Stimulated activated CD8-positive, alpha-beta memory T cell treated with anti-CD3 and anti-CD28 coated beads, Interleukin-15, amount 100 ng/mL, for 24 hours (primary cell): Measurements from ENCODE around the gene DLG2.

Experiments
- DNase-seq: peaks from one replicate; pipeline ENCODE4 v3.0.0-alpha.2; 2020; ENCODE audit warnings: low read depth

DLG2 gene

DNA sequence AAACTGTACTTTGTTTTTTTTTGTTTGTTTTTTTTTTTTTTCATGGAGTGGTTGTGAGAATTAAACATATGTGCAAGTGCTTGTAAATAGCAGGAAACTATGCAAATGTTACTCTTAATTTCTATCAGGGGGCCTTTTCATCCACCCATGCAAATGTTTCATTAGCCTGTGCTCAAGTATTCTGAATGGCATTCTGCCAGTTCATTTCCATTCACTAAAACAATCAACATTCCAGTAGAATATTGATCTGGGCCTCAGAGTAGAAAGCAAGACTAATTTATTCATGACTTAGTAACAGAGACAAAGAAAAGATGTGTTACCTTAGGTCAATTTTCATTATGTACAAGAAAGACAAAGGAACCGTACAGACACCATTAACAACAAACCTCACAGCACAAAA is 971.4 kb downstream of the DLG2 start:
- no peak for DNase-seq

DNA sequence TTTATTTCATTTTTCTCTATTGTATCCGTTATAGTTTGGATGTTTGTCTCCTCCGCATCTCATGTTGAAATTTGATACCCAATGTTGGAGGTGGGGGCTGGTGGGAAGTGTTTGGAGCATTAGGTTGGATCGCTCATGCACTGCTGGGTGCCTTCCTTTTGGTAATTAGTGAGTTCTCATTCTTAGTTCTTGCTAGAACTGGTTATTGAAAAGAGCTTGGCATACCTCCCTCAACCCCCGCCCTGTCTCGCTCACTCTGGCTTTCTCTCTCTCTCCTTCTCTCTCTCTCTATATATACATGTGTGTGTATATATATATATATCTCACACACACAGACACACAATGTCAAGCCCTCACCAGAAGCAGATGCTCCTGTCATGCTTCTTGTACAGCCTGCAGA is 978.7 kb downstream of the DLG2 start:
- no peak for DNase-seq

DNA sequence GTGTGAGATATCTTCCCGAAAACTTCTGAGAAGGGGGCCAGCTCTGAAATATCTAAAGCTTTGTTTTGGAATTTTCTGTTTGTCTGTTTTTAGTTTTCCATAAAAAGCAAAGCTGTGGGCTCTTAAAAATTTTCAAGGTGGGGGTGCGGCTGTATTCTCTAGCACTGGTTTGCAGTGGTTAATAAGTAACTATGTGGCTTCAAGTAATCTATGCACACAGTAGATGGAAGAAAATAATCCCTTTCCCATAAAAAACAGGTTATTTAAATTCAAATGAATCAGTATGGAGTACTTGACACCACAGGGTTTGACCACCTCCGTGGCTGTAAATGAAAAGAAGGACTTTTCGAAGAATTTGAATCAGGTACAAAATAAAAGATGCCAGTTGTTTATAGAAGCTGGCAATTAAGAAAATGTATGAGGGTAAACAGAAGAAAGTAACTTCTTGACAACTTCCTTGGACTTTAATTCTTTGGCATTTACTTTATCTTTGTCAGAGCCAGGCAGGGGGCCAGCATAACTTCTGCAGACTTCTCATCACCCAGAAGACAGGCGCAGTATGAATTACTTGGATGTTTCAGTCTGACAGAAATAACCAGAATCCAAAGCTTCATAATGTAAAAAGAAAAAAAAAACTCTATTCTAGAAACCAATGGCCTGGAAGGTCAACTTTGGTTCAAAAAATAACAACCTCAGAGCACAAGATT is 981.0 kb downstream of the DLG2 start:
- no peak for DNase-seq

DNA sequence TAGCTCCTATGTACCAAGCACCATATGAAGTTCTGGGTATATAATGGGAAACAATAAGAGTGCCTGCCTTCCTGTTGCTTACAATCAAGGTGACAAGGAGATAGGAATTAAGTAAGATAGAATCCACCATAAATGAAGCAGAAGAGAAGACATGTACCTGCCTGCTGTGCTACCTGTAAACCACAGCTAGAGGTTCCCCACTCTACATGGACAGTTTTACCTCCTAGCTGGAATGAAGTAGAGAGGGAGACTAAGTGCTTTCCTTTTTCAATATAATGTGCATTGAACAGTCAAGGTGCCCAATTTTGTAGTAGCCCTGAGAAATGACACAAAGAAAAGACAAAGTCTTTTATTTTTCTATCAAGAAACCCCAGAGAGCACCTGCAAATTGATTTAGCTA is 984.6 kb downstream of the DLG2 start:
- DNase-seq = no peak

DNA sequence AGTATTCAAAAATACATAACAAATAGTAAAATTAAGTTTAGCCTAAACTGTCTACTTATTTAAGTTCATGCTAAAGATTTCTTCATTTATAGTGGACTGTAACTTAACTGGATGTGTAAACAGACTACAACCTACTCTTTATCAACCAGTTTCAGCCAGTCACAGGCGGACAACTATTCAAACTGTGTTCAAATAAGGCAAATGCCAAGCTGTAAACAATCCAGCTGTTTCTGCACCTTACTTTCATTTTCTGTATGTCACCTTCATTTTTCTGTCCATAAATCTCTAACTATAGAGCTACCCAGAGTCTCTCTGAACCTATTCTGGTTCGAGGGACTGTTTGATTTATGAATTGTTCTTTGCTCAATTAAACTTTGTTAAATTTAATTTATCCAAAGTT is 992.8 kb downstream of the DLG2 start:
- no peak for DNase-seq

DNA sequence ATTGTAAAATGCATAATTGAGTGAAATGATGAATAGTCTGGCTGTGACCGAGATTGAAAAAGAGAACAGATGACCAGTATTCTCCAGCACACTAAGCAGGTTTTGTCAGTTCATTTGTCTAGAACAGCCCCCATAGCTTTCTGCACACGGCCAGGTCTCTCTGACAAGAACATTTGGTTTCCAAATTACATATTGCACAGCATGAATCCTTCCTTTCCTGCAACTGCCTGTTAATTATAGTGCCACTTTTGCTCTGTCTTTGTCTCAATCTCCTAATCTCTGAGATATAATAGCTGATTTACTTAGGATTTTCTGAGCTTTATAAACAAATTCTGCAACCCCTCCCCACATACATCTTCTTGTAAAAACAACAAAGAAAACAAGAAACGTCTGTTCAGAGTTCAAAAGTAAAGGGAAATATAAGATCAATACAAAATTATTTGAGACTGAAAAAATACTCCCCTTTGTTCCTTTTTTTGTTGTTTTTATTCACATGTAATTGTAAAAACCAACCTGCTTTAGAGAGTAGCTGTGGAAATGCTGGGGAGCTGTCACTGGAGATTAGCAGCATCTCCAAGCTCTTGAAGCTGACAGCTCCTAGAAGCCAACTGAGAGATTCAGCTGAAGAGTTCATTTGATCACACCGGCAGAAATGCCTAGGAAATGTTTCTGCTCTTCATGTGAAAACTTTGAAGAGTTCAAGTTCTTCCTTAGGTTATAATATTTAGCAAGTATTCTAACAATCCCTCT is 998.1 kb downstream of the DLG2 start:
- no peak for DNase-seq

DNA sequence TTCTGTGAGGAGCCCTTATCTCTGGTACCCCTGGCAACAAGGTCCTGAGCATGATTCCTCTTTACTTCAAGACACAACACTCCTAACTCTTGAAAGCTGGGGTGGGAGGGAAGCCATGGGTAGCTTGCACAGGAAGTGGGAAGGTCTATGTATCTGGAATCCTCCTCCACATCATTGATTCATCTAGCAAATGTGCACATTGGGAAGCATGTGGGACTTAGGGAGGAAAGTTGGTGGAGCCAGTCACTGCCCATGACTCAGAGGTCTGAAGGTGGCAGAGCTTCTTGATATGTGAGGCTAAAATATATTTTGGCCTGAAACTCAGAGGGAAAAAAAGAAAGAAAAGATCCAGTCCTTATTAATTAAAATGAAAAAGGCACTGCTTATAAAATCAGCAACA is 1000.9 kb downstream of the DLG2 start:
- no peak for DNase-seq

DNA sequence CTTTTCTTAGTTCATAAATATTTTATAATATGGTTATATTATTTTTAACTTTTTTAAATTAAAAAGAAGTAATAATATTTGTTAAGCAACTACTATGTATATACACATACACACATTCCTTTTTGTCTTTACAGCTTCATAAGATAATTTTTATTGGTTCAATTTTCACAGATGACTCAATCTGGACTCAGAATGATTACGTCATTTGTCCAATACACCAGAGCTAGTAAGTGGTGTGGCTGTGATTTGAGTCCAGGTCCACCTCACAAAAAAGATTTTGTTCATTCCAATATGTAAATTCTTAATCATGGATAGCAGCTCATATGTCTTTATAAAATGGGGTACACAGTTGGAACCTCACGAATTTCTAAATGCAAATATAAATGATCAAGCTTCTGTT is 1014.5 kb downstream of the DLG2 start:
- no peak for DNase-seq

DNA sequence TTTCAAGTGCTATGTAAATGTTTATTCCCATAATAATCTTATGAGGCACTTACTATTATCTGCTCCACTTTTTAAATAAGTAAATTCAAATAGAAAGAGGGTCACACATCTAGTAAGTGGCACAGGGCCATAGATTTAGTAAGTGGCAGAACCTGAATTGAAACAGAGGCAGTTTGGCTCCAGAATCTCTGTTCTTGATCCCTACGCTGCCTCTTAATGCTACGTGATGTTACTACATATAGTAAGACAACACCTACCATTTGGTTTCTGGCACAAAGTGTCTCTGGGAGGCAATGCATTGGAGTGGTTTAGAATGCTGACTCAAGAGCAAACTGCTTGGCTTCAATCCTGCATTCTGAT is 1018.3 kb downstream of the DLG2 start:
- DNase-seq = no peak

DNA sequence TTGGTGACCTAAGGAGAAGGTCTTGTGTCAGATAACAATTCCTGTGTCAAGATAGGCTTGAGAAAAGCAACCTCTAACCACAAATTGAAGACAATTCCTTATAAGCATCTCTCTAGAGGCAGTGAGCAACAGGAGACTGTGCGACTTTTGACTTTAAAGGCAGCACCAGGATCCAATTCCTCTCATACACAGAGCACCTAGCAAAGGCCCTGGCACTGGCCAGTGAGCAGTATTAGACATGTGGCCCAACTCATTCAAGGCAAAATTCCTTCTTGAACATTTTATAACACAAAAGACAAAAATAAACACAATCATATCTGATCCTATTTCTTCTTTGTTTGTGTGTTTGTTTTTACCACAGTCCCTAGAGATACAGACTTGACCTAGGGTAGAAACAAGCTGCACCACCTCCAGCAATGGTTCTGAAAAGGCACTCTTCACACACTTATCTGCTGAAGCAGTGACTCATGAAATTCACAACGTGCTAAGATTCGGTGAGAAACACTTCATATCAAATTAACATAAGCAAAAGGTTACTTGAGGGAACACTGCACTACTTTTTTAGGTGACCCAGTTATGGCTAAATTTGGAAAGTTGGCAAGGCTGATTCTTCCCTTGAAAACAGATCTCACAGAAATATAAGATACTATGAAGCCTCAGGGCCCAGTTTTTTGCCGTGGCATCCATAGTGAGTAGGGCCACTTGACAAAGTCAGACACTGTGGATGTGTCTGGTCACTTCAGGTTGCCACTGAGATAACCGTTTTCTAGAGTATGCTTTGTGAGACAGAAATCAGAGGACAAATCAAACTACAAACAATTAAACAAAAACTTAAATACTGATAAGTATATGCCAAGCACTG is 1018.9 kb downstream of the DLG2 start:
- no peak for DNase-seq

DNA sequence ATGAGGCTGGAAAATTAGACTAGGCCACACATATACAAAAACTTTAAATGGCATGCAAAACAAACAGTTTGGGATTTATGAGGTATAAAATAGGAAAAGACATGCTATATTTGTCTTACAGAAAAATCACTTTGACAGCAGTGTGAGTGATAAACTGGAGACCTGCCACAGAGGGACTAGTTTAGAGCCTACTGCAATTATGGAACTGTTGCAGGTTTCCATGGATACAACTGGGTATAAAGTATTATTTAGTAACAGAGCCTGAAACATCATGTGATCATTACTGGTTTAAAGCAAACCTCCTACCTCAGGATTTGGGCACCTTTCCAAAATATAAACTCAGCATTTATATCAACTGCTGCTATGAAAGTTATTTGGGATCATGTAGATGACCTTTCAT is 1032.5 kb downstream of the DLG2 start:
- no peak for DNase-seq

DNA sequence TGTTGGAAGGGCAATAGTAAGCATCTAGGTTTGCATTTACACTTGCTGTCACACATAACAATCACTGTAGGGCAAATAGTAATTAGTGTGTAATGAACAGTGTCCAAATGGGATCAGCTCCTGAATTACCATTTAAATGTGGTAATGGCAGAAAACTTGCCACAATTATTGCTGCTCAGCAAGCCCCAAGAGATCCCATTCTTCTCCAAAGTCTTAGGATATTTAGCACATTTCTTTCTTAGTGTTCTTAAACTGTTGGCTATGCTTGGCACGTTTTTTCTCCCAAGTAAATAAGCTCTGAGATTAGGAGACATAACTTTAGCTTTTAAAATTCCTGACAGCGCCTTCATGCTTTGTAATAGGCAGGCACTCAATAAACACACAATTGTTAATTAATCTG is 1037.0 kb downstream of the DLG2 start:
- DNase-seq = no peak

DNA sequence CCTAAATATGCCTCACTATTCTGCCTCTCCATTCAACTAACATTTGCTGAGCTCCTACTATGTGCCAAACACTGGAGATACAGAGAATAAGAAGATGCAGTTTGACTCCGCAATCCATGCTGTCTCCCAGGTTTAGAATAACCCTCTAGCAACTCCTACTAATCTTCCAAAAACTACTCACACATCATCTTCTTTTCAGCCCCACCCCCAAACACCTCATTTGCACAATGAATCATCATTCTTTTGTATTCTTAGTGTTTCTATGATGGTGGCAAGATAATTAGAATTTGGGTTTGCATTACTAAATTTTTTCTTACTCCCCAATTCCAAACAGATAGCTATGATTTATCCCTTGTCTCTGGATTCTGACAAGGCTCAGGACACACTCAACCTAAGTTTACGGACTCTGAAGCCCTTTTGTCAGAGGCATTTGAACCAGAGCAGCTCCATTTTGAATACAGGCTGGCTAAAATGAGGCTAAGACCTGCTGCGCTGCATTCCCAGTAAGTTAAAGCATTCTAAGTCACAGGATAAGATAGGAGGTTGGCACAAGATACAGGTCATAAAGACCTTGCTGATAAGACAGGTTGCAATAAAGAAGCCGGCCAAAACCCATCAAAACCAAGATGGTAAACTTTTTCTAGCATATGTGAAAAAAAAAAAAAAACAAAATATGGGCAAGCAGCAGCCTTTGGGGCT is 1038.9 kb downstream of the DLG2 start:
- DNase-seq = no peak

DNA sequence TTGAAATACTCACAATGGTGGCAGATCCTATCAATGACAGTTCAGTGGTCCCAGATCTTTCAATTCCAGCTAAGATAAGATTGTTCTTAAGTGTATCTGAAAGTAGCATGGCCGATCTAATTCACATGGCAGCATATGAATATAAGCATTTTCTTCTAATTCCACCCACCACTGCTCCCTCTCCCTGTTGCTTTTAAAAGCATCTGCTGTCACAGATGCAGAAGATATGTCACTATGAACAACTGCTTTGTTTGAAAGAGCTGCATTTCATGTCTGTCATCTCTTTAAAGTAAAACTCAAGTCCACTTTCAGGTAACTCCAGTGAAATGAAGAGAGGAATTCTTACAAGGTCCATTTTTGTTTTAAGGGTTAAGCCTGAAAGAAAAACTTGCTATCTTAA is 1044.0 kb downstream of the DLG2 start:
- DNase-seq = no peak

DNA sequence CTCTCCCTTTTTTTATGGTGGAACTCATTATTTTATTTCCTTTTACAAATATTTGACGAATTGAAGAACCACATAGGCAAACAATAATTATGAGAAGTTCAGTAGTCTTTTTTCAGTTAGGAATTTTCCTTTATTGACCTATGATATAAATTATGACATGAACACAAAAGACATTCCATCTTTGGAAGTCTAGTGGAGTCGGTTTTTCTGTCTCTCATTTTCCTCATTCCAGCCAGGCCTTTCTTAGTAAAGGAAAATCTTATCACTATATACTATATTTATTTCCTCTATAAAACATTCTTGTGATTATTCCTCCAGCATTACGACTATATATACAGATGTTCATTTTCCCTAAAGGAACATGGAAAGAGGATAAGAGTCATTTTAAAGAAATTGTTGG is 1046.1 kb downstream of the DLG2 start:
- DNase-seq = no peak

DNA sequence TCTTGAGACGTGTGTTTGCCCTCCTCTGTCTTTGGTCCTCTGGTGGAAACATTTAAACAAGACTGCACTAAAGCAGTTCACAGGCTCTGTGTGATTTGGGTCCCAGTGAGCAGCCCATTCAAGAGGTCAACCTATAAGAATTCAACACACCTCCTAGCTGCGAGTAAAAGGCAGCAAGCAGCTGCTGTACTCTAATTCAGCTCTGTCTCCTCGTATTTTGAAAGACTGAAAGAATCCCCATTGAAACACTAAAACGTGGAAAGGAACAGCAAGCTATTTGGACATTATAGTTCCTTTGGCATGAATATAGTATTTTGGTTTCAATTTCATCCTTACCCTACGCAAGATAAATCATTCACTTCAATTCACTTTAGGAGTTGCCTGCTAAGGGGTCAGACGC is 1046.7 kb downstream of the DLG2 start:
- DNase-seq = no peak

DNA sequence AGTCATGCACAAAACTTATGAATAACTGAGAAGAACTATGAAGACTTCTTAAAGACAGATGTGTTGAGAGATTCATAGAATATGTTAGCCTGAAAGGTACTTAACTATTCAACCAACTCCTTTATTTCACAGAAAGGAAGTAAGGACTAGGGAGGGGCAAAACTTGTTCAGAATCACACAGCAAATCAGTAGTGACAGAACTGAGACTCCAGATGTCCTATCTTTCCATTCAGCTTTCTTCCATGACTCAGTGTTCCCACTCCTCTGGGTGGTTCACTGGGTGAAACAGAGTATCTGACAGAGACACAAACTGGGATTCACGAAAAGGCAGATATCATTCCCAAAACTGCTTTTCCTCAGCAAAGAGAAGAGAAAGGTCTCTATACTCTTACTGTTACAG is 1053.3 kb downstream of the DLG2 start:
- no peak for DNase-seq

DNA sequence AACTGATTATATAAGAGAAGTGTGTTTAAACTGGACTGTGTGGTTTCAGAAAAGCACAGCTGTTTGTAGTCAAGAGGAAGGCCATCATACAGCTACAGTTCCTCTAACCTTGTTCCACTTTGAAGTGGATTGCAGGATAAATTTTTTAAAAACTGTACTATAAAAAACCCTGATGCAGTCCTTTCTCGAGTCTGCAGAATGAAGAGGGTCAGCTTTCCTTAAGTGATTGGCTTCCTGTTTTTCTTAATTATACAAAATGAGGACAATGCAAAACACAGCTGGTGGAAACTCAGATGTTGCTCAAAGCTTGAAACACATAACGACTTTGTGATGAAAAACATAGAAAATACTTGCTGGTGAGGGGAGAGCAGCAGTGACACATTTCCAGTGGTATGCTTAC is 1060.5 kb downstream of the DLG2 start:
- DNase-seq = no peak

DNA sequence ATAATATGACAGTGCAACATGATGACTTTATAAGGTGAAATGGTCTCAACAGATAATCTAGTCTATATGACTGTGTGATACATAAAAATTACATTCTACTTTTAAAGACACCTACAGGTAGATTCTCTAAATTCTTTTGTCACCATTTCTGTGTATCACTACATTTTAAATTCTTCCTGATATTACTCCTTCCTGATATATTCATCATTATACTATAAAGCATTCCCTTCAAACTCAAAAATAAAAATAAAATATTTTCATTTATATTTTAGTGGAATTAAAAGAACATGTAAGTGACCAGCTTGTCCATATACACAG is 1062.3 kb downstream of the DLG2 start:
- no peak for DNase-seq

DNA sequence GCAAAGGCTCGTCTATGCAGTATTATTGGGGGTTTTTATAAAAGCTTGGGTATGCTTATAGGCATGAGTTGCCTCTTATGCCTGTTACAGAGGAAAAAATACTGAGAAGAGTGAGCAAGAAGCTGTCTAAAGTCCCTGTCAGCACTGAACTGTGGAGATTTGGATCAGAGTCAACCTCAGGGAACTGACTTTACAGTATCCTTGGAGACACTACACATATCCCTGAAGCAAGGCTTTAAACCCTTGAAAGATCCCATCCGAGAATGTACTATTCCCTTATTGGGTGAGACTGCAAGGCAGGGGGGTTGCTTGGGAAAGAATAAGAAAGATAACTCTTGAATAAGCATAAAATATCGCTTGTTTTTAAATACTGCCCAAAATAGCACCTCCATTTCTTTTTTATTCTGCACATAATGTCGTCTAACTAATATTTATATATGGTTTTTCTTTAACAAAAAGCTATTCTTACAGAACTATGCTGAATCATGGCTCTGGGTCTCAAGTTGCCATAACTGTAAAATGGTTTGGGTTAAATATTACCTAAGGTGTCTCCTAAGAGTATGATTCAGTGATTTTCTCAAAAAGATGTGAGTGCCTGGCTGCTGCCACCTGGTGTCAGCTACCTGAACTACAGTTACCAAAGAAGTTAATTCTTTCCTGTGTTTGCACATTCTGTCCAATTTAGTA is 1062.8 kb downstream of the DLG2 start:
- no peak for DNase-seq

DNA sequence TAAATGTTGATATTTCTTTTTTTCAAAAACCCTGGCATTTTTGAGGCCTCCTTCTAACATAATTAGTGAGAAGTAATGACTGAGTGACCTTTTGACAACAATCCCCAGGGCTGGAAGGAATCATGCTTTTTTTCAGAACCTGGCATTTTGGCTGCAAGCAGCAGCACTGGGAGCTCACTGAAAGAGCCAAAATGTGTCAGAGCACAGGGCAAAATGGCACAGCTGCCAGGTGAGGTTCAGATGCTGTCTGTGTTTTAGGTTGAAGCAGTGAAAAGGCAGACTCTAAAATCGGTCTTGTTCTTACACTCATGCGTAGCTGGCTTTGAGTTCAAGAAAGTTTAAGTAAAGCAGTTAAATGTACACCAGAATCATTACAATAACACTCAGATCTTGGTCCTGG is 1063.8 kb downstream of the DLG2 start:
- no peak for DNase-seq

DNA sequence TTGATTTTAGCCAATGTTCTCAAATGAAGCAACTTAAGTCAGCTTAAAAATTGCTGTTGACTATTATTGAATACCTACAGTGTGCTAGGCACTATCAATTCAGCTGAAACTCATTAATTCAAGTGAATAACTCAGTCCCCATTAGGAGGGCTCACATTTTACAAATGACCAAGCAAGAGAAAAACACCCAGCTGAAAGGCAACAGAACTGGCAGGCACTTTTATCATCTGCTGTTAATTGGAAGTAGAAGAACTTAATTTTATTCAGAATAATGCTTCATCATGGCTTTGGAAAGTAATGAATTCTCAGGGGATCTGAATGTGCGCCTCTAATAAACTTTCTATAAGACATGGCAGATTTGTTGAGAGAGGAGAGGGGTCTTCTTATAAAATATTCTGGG is 1066.9 kb downstream of the DLG2 start:
- no peak for DNase-seq
